H1 (cell line): ENCODE results near the gene ARF3. TPM values are rescaled to one million over a fixed set of nuclear protein-coding genes. Genes with fewer than 3 reads are reported as not detected.

Experiments used
- CBX5 ChIP-seq: fragments of 300-800, 300-1000 bp; sonication (generic); IDR thresholded peaks from 2 replicates; pipeline ENCODE4 v1.7.1; 2016; ENCODE audit warnings: antibody characterized with exemption, low read length, low read depth
- CEBPB ChIP-seq: IDR thresholded peaks from 2 replicates; pipeline ENCODE4 v1.6.1; 2012; ENCODE audit warnings: low read depth, low read length
- CHD1 ChIP-seq: IDR thresholded peaks from 2 replicates; pipeline ENCODE4 v1.6.1; 2012; ENCODE audit warnings: low read depth, low read length, improper control_type of control experiment
- CHD2 ChIP-seq: IDR thresholded peaks from 2 replicates; pipeline ENCODE4 v1.6.1; 2012; ENCODE audit warnings: low read length, improper control_type of control experiment
- EGR1 ChIP-seq: IDR thresholded peaks from 2 replicates; pipeline ENCODE4 v1.6.1; 2011; ENCODE audit warnings: low read depth, low read length, borderline replicate concordance
- EZH2 ChIP-seq: fragments of 200-600 bp; sonication (generic); IDR thresholded peaks from 2 replicates; pipeline ENCODE4 v1.7.1; 2012; ENCODE audit warnings: low read depth, mild to moderate bottlenecking, moderate library complexity, low read length, inconsistent platforms; ENCODE audit not compliant: severe bottlenecking
- GABPA ChIP-seq: IDR thresholded peaks from 2 replicates; pipeline ENCODE4 v1.6.1; 2011; ENCODE audit warnings: mild to moderate bottlenecking, low read length, moderate library complexity, borderline replicate concordance; ENCODE audit not compliant: insufficient read depth
- JUN ChIP-seq: IDR thresholded peaks from 2 replicates; pipeline ENCODE4 v1.6.1; 2011; ENCODE audit warnings: low read depth, mild to moderate bottlenecking, improper control_type of control experiment, low read length
- KDM1A ChIP-seq: fragments of 200-600, 300-600 bp; sonication (generic); IDR thresholded peaks from 2 replicates; pipeline ENCODE4 v1.7.1; 2016; ENCODE audit warnings: mild to moderate bottlenecking, low read length, borderline replicate concordance
- KDM4A ChIP-seq: IDR thresholded peaks from one replicate; pipeline ENCODE4 v1.7.1; 2012; ENCODE audit warnings: low read depth, mild to moderate bottlenecking, moderate library complexity, low read length, inconsistent platforms; ENCODE audit not compliant: severe bottlenecking
- POLR2AphosphoS5 ChIP-seq: IDR thresholded peaks from 2 replicates; pipeline ENCODE4 v1.6.1; 2011; ENCODE audit warnings: low read depth, low read length
- RBBP5 ChIP-seq: IDR thresholded peaks from 2 replicates; pipeline ENCODE4 v1.7.1; 2012; ENCODE audit warnings: low read depth, mild to moderate bottlenecking, inconsistent platforms, low read length, moderate library complexity, borderline replicate concordance
- RNF2 ChIP-seq: fragments of 200-900, 300-1000 bp; sonication (generic); IDR thresholded peaks from 2 replicates; pipeline ENCODE4 v1.7.1; 2016; ENCODE audit warnings: borderline replicate concordance, low read depth, mild to moderate bottlenecking, antibody characterized with exemption, low read length; ENCODE audit not compliant: poor library complexity, severe bottlenecking; ENCODE audit errors: missing control alignments
- RXRA ChIP-seq: IDR thresholded peaks from 2 replicates; pipeline ENCODE4 v1.6.1; 2011; ENCODE audit warnings: low read depth, mild to moderate bottlenecking, low read length, moderate library complexity; ENCODE audit not compliant: insufficient read depth
- SAP30 ChIP-seq: fragments of 300-600 bp; sonication (generic); IDR thresholded peaks from 2 replicates; pipeline ENCODE4 v1.7.1; 2012; ENCODE audit warnings: low read length, moderate library complexity, mild to moderate bottlenecking, inconsistent platforms; ENCODE audit not compliant: insufficient read depth, insufficient replicate concordance
- SIX5 ChIP-seq: IDR thresholded peaks from 2 replicates; pipeline ENCODE4 v1.6.1; 2011; ENCODE audit warnings: mild to moderate bottlenecking, low read depth, low read length
- SP4 ChIP-seq: IDR thresholded peaks from 2 replicates; pipeline ENCODE4 v1.6.1; 2012; ENCODE audit warnings: low read length, inconsistent platforms
- SUZ12 ChIP-seq: fragments of 200-600 bp; sonication (generic); IDR thresholded peaks from 2 replicates; pipeline ENCODE4 v1.6.1; 2012; ENCODE audit warnings: mild to moderate bottlenecking, inconsistent platforms, low read length, moderate library complexity, mixed read lengths
- TAF1 ChIP-seq: IDR thresholded peaks from 2 replicates; pipeline ENCODE4 v1.6.1; 2011; ENCODE audit warnings: mild to moderate bottlenecking, low read depth, low read length
- TBP ChIP-seq: IDR thresholded peaks from 2 replicates; pipeline ENCODE4 v1.6.1; 2011; ENCODE audit warnings: low read depth, low read length, improper control_type of control experiment
- ZNF274 ChIP-seq: IDR thresholded peaks from 2 replicates; pipeline ENCODE4 v1.7.0; 2012; ENCODE audit warnings: low read length, borderline replicate concordance; ENCODE audit errors: extremely low read depth
- polyA plus RNA-seq, 7 experiments: library from polyadenylated mRNA; depleted of rRNA in 3 of 7; stranded (reverse) in 5 of 7; unstranded in 2 of 7; fragments of >200 nt in 5 of 7; fragments of 200-250 nt in 2 of 7; gene quantifications; 1 replicate in 5 of 7; 2 replicates in 1 of 7; 4 replicates in 1 of 7; pipeline versions ENCODE4 v1.2.1 to v1.2.3, GENCODE V29; 2011 to 2013; ENCODE audit warnings: missing spikeins in 2 of 7, mixed read lengths in 2 of 7
- total RNA-seq: library from RNA; stranded (reverse); fragmentation: NEBNext Ultra II Directional; extraction: Animal tissue kit (Norgen Biotek cat#: 25700); gene quantifications from 2 replicates; pipeline ENCODE4 v1.2.1, GENCODE V29; 2021
- TF ChIP-seq, protein P1 (sequence below): IDR thresholded peaks from 2 replicates; pipeline ENCODE4 v1.6.1; 2011; ENCODE audit warnings: low read depth, mild to moderate bottlenecking, low read length; ENCODE audit not compliant: insufficient read depth
- TF ChIP-seq, protein P2 (sequence below): IDR thresholded peaks from 2 replicates; pipeline ENCODE4 v1.6.1; 2012; ENCODE audit warnings: inconsistent platforms

The ARF3 gene
- total and polyA plus RNA-seq, 2 of the 8 experiments (the other 6 are each of a cell fraction or from before 2014, with no cell fraction given) = 231 to 250 TPM

DNA sequence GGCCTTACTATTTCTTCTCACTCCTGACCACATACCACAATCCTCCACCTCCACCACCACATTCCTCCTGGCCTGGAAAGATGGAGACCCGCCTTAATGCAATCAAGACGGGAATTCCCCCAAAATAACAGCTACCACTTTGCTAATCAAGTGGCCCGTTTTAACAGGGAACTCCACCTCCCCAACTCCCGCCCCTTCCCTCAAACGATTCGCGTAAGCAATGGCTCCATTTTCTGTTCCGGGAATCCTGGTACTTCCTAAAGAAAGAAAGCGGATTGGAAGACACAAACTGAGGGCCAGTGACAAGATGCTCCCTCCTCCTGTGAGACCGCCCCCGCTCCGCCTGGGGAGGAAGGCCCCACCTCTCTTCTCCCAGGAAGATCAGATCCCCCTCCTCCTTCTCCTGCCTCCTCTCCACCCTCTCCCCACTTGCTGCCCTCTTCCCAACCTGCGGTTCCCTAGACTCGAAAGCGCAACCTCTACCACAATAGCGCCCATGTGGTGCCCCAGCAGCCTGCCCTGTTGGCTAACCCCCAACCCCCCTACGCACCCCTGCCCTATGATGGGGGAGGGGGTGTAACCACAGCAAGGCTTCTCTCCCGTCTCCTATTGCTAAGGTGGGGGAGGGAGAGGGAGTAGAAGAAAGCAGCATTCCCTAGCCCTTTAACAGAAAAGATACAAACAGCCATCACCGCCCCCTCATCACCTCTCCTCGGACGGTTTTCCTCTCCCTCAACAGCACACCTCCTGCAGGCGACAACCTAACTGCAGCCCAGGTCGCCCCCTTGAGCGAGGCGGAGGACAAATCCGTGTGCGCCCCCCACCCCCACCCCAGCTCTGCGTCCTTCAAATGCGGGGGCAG is 777 bp downstream of the ARF3 start (continued):
- TF ChIP-seq KDM1A (peak; percentile 45), TAF1 (peak; percentile 56; the same call in 1 of the 2 replicates), SIX5 (no peak), CEBPB (no peak), CBX5 (no peak), ZNF274 (no peak), RNF2 (no peak), GABPA (no peak), CHD1 (no peak), TBP (peak; percentile 33; the same call in 1 of the 2 replicates), CHD2 (no peak; the same call in 1 of the 2 replicates), RBBP5 (no peak), SUZ12 (no peak; the same call in 1 of the 2 replicates), EGR1 (peak; percentile 89), SAP30 (peak; percentile 80), EZH2 (no peak), RXRA (no peak), POLR2AphosphoS5 (peak; percentile 39), SP4 (no peak), KDM4A (no peak), JUN (no peak)
- TF ChIP-seq, protein P1, sequence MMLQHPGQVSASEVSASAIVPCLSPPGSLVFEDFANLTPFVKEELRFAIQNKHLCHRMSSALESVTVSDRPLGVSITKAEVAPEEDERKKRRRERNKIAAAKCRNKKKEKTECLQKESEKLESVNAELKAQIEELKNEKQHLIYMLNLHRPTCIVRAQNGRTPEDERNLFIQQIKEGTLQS = no peak
- TF ChIP-seq, protein P2, sequence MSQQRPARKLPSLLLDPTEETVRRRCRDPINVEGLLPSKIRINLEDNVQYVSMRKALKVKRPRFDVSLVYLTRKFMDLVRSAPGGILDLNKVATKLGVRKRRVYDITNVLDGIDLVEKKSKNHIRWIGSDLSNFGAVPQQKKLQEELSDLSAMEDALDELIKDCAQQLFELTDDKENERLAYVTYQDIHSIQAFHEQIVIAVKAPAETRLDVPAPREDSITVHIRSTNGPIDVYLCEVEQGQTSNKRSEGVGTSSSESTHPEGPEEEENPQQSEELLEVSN = no peak
